Measurements from ENCODE around the gene ZNF626.
"Not testable (repeated sequence)": the region's sequence is repeated elsewhere in the genome, so short reads cannot be mapped to it uniquely, and the experiment has no call there.

The ZNF626 gene

GRCh38 chr19:20640023-20640422 lies 21.3 kb downstream of the ZNF626 start:
- Histone ChIP-seq H2BK15ac (ENCODE audit: low read length) (no peak overlapping the region), H3K4ac (ENCODE audit: low read length) (no peak overlapping the region), H4K91ac (ENCODE audit: low read depth, low read length, poor library complexity) (no peak overlapping the region), H3K18ac (ENCODE audit: low read length) (no peak overlapping the region), H3K14ac (ENCODE audit: low read length) (no peak overlapping the region), H3K4me2 (ENCODE audit: insufficient read depth, low read length, poor library complexity, severe bottlenecking) (no peak overlapping the region), H3K9me3 (replicated peaks in 1 of 2; ENCODE audit: control insufficient read depth in 2 of 2, insufficient read depth in 1 of 2, low read depth in 1 of 2, low read length in 2 of 2) (peaks cover 24 to 96% of the 10 kb centered on the region in 2 donors), H3K27me3 (ENCODE audit: control insufficient read depth in 3 of 3, insufficient read depth in 3 of 3, low read depth in 1 of 3, low read length in 3 of 3) (no peaks in the 10 kb centered on the region), H2AK5ac (ENCODE audit: low read depth, low read length) (no peak overlapping the region), H3K9ac (ENCODE audit: low read depth, low read length, poor library complexity) (no peak overlapping the region), H3K4me1 (ENCODE audit: control insufficient read depth in 2 of 2, insufficient read depth in 1 of 2, low read depth in 1 of 2, low read length in 2 of 2) (no peaks in the 10 kb centered on the region), H3K36me3 (replicated peaks in 1 of 2; ENCODE audit: control insufficient read depth in 2 of 2, insufficient read depth in 2 of 2, low read length in 2 of 2) (peaks cover 34 to 95% of the 10 kb centered on the region in 2 donors), H2AFZ (ENCODE audit: low read length) (no peak overlapping the region), H3K4me3 (ENCODE audit: low read length in 2 of 2) (no peak overlapping the region), H3K23ac (ENCODE audit: low read depth, low read length, poor library complexity) (no peak overlapping the region), H2BK5ac (ENCODE audit: low read length) (no peak overlapping the region), H2BK120ac (ENCODE audit: low read depth, low read length) (no peak overlapping the region), H3K27ac (replicated peaks; ENCODE audit: low read length) (no peak overlapping the region), H4K8ac (ENCODE audit: low read depth, low read length) (no peak overlapping the region), H3K79me1 (ENCODE audit: low read depth, low read length) (peaks cover 2% of the 10 kb centered on the region), H2BK12ac (ENCODE audit: low read length) (no peak overlapping the region)
- WGBS, 2 donors (ENCODE audit: extremely low coverage in 2 of 2, insufficient read length in 2 of 2, insufficient replicate concordance in 1 of 2): no CpG with 5 or more reads among the region's 2 CpGs
- DNase-seq (ENCODE audit: low spot score): no peak

- DNase-seq (ENCODE audit: low spot score); H2BK5ac ChIP-seq (ENCODE audit: low read length); H3K9ac ChIP-seq (ENCODE audit: low read depth, low read length, poor library complexity); H3K4me1 ChIP-seq (ENCODE audit: control insufficient read depth in 2 of 2, insufficient read depth in 1 of 2, low read depth in 1 of 2, low read length in 2 of 2); H3K79me1 ChIP-seq (ENCODE audit: low read depth, low read length); H2AFZ ChIP-seq (ENCODE audit: low read length); H3K4me3 ChIP-seq (ENCODE audit: low read length in 2 of 2); H2BK15ac ChIP-seq (ENCODE audit: low read length); H4K91ac ChIP-seq (ENCODE audit: low read depth, low read length, poor library complexity); H3K27ac ChIP-seq (replicated peaks; ENCODE audit: low read length); H2BK12ac ChIP-seq (ENCODE audit: low read length); H3K27me3 ChIP-seq (ENCODE audit: control insufficient read depth in 3 of 3, insufficient read depth in 3 of 3, low read depth in 1 of 3, low read length in 3 of 3); H3K4ac ChIP-seq (ENCODE audit: low read length); H3K14ac ChIP-seq (ENCODE audit: low read length); H2BK120ac ChIP-seq (ENCODE audit: low read depth, low read length); H2AK5ac ChIP-seq (ENCODE audit: low read depth, low read length); H4K8ac ChIP-seq (ENCODE audit: low read depth, low read length); H3K18ac ChIP-seq (ENCODE audit: low read length); H3K23ac ChIP-seq (ENCODE audit: low read depth, low read length, poor library complexity); H3K4me2 ChIP-seq (ENCODE audit: insufficient read depth, low read length, poor library complexity, severe bottlenecking): not testable (repeated sequence)
- WGBS, 2 donors (ENCODE audit: extremely low coverage in 2 of 2, insufficient read length in 2 of 2, insufficient replicate concordance in 1 of 2): no CpG with 5 or more reads among the region's 2 CpGs
- H3K36me3 ChIP-seq (replicated peaks in 1 of 2; ENCODE audit: control insufficient read depth in 2 of 2, insufficient read depth in 2 of 2, low read length in 2 of 2): peaks cover 1 to 19% of the 10 kb centered on the region in 2 donors
- peaks cover 13 to 69% of the 10 kb centered on the region in 2 donors for H3K9me3 ChIP-seq (replicated peaks in 1 of 2; ENCODE audit: control insufficient read depth in 2 of 2, insufficient read depth in 1 of 2, low read depth in 1 of 2, low read length in 2 of 2)
These were observed 36.8 kb downstream of the ZNF626 start for GRCh38 chr19:20624560-20624959.

- H2AFZ ChIP-seq (ENCODE audit: low read length): no peak overlapping the region
- no peak overlapping the region for H2BK5ac ChIP-seq (ENCODE audit: low read length)
- no peak overlapping the region for H3K18ac ChIP-seq (ENCODE audit: low read length)
- no peak overlapping the region for H4K8ac ChIP-seq (ENCODE audit: low read depth, low read length)
- H3K9me3 ChIP-seq (replicated peaks in 1 of 2; ENCODE audit: control insufficient read depth in 2 of 2, insufficient read depth in 1 of 2, low read depth in 1 of 2, low read length in 2 of 2): peaks cover 0 to 8% of the 10 kb centered on the region in 2 donors
- H3K14ac ChIP-seq (ENCODE audit: low read length): no peak overlapping the region
- WGBS, 2 donors (ENCODE audit: extremely low coverage in 2 of 2, insufficient read length in 2 of 2, insufficient replicate concordance in 1 of 2): no CpG with 5 or more reads among the region's 2 CpGs
- H4K91ac ChIP-seq (ENCODE audit: low read depth, low read length, poor library complexity): no peak overlapping the region
- no peak overlapping the region for H2BK12ac ChIP-seq (ENCODE audit: low read length)
- H3K9ac ChIP-seq (ENCODE audit: low read depth, low read length, poor library complexity): no peak overlapping the region
- H3K4me2 ChIP-seq (ENCODE audit: insufficient read depth, low read length, poor library complexity, severe bottlenecking): no peak overlapping the region
- H2BK15ac ChIP-seq (ENCODE audit: low read length): no peak overlapping the region
- no peak overlapping the region for H3K4me3 ChIP-seq (ENCODE audit: low read length in 2 of 2)
- no peaks in the 10 kb centered on the region for H3K79me1 ChIP-seq (ENCODE audit: low read depth, low read length)
- H3K27me3 ChIP-seq (ENCODE audit: control insufficient read depth in 3 of 3, insufficient read depth in 3 of 3, low read depth in 1 of 3, low read length in 3 of 3): no peaks in the 10 kb centered on the region
- DNase-seq (ENCODE audit: low spot score): no peak
- no peaks in the 10 kb centered on the region for H3K36me3 ChIP-seq (replicated peaks in 1 of 2; ENCODE audit: control insufficient read depth in 2 of 2, insufficient read depth in 2 of 2, low read length in 2 of 2)
- H2AK5ac ChIP-seq (ENCODE audit: low read depth, low read length): no peak overlapping the region
- H3K23ac ChIP-seq (ENCODE audit: low read depth, low read length, poor library complexity): no peak overlapping the region
- no peak overlapping the region for H3K27ac ChIP-seq (replicated peaks; ENCODE audit: low read length)
- H3K4ac ChIP-seq (ENCODE audit: low read length): no peak overlapping the region
- no peak overlapping the region for H2BK120ac ChIP-seq (ENCODE audit: low read depth, low read length)
- no peaks in the 10 kb centered on the region for H3K4me1 ChIP-seq (ENCODE audit: control insufficient read depth in 2 of 2, insufficient read depth in 1 of 2, low read depth in 1 of 2, low read length in 2 of 2)
These were observed 45.3 kb downstream of the ZNF626 start for GRCh38 chr19:20616071-20616470.

- not testable (repeated sequence) for H3K9me3 ChIP-seq (replicated peaks in 1 of 2; ENCODE audit: control insufficient read depth in 2 of 2, insufficient read depth in 1 of 2, low read depth in 1 of 2, low read length in 2 of 2); H3K23ac ChIP-seq (ENCODE audit: low read depth, low read length, poor library complexity); H3K9ac ChIP-seq (ENCODE audit: low read depth, low read length, poor library complexity); H3K14ac ChIP-seq (ENCODE audit: low read length); H2BK12ac ChIP-seq (ENCODE audit: low read length); DNase-seq (ENCODE audit: low spot score); H3K27ac ChIP-seq (replicated peaks; ENCODE audit: low read length); H2BK5ac ChIP-seq (ENCODE audit: low read length); H3K4me2 ChIP-seq (ENCODE audit: insufficient read depth, low read length, poor library complexity, severe bottlenecking); H2BK120ac ChIP-seq (ENCODE audit: low read depth, low read length); H2AK5ac ChIP-seq (ENCODE audit: low read depth, low read length); H4K8ac ChIP-seq (ENCODE audit: low read depth, low read length); H3K4ac ChIP-seq (ENCODE audit: low read length); H3K36me3 ChIP-seq (replicated peaks in 1 of 2; ENCODE audit: control insufficient read depth in 2 of 2, insufficient read depth in 2 of 2, low read length in 2 of 2); H4K91ac ChIP-seq (ENCODE audit: low read depth, low read length, poor library complexity); H3K4me1 ChIP-seq (ENCODE audit: control insufficient read depth in 2 of 2, insufficient read depth in 1 of 2, low read depth in 1 of 2, low read length in 2 of 2); H2BK15ac ChIP-seq (ENCODE audit: low read length); H3K79me1 ChIP-seq (ENCODE audit: low read depth, low read length); H3K18ac ChIP-seq (ENCODE audit: low read length); H2AFZ ChIP-seq (ENCODE audit: low read length); H3K4me3 ChIP-seq (ENCODE audit: low read length in 2 of 2); H3K27me3 ChIP-seq (ENCODE audit: control insufficient read depth in 3 of 3, insufficient read depth in 3 of 3, low read depth in 1 of 3, low read length in 3 of 3)
- no CpG with 5 or more reads among the region's 4 CpGs for WGBS, 2 donors (ENCODE audit: extremely low coverage in 2 of 2, insufficient read length in 2 of 2, insufficient replicate concordance in 1 of 2)
These were observed 46.4 kb downstream of the ZNF626 start for GRCh38 chr19:20614971-20615370.
